Measurements from ENCODE around the gene PMF1.

DNA sequence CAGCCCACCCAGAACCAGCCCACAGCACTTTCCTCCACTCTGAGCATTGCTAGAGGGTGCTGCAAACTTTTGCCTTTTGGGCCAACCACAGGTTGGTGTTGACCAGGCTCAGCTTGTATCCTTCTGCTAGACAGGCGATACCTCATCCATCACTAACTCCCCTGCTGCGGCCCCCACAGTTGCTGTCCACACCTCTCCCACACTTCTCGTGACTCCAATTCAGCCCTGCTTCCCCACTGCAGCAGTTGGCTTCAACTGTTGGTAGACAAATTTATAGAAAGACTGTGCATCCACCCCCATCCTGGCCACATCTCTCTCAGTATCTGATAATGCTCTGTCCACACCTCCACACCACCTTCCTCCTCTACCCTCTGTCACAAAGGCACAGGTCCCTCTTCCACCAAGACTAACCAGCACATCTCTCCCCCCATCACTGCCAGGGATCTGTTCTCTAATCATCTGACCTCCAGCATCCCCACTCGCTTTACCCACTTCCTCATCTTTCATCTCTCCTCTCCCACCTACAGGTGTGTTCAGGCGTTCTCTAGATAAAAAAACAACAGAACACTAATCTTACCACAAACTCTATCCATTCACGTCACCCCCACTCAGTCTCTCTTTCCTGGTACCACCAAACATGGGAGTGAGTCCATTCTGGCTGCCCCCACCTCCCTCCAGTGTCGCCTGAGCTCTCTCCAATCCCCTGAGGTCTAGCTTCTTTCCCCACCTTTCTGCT lies 34.7 kb upstream of the PMF1 start:
- TF ChIP-seq, protein P1, sequence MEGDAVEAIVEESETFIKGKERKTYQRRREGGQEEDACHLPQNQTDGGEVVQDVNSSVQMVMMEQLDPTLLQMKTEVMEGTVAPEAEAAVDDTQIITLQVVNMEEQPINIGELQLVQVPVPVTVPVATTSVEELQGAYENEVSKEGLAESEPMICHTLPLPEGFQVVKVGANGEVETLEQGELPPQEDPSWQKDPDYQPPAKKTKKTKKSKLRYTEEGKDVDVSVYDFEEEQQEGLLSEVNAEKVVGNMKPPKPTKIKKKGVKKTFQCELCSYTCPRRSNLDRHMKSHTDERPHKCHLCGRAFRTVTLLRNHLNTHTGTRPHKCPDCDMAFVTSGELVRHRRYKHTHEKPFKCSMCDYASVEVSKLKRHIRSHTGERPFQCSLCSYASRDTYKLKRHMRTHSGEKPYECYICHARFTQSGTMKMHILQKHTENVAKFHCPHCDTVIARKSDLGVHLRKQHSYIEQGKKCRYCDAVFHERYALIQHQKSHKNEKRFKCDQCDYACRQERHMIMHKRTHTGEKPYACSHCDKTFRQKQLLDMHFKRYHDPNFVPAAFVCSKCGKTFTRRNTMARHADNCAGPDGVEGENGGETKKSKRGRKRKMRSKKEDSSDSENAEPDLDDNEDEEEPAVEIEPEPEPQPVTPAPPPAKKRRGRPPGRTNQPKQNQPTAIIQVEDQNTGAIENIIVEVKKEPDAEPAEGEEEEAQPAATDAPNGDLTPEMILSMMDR (IDR thresholded peaks at IDR 0.05; ENCODE audit: low read length): no peak
- no peak for TF ChIP-seq EZH2 (IDR thresholded peaks at IDR 0.05; ENCODE audit: borderline replicate concordance, low read length)

Measured in OCI-LY1 (cell line).